HG03060 (cell line): ENCODE data around the gene SEC22A.

Source experiments
- ATAC-seq: cut with Tn5 transposase; IDR thresholded peaks from one replicate; pipeline ENCODE4 v1.9.1; 2021; ENCODE audit warnings: low read depth, moderate number of reproducible peaks; ENCODE audit not compliant: unreplicated experiment

Gene SEC22A

GRCh38 chr3:123286308-123287023 is 84.7 kb downstream of the SEC22A start:
- ATAC-seq: no peak

GRCh38 chr3:123287051-123287961 is 85.6 kb downstream of the SEC22A start:
- ATAC-seq: no peak

GRCh38 chr3:123287962-123288302 is 86.2 kb downstream of the SEC22A start:
- no peak for ATAC-seq

GRCh38 chr3:123289391-123290106 is 87.8 kb downstream of the SEC22A start:
- no peak for ATAC-seq

GRCh38 chr3:123290107-123290930 is 88.6 kb downstream of the SEC22A start:
- ATAC-seq: no peak

- ATAC-seq: no peak
These were observed 89.2 kb downstream of the SEC22A start for GRCh38 chr3:123290962-123291361.

- no peak for ATAC-seq
These were observed 89.7 kb downstream of the SEC22A start for GRCh38 chr3:123291404-123291803.

GRCh38 chr3:123292321-123293310 is 90.9 kb downstream of the SEC22A start:
- no peak for ATAC-seq

GRCh38 chr3:123294296-123294938 is 92.7 kb downstream of the SEC22A start:
- ATAC-seq: no peak

GRCh38 chr3:123295171-123295900 is 93.6 kb downstream of the SEC22A start:
- no peak for ATAC-seq

GRCh38 chr3:123295901-123296250 is 94.1 kb downstream of the SEC22A start:
- ATAC-seq: no peak

- no peak for ATAC-seq
These were observed 94.5 kb downstream of the SEC22A start for GRCh38 chr3:123296261-123296660.

- ATAC-seq: no peak
These were observed 95.3 kb downstream of the SEC22A start for GRCh38 chr3:123296836-123297626.

- no peak for ATAC-seq
These were observed 95.8 kb downstream of the SEC22A start for GRCh38 chr3:123297627-123297899.

- ATAC-seq: no peak
These were observed 97.2 kb downstream of the SEC22A start for GRCh38 chr3:123298903-123299302.

- ATAC-seq: no peak
These were observed 97.8 kb downstream of the SEC22A start for GRCh38 chr3:123299581-123299980.

GRCh38 chr3:123300056-123300455 is 98.3 kb downstream of the SEC22A start:
- no peak for ATAC-seq

- ATAC-seq: no peak
These were observed 98.8 kb downstream of the SEC22A start for GRCh38 chr3:123300583-123300982.
